ENCODE measurements around the gene SAMD11.
"Not testable (repeated sequence)": the region's sequence is repeated elsewhere in the genome, so short reads cannot be mapped to it uniquely, and the experiment has no call there.

The SAMD11 gene, protein sequence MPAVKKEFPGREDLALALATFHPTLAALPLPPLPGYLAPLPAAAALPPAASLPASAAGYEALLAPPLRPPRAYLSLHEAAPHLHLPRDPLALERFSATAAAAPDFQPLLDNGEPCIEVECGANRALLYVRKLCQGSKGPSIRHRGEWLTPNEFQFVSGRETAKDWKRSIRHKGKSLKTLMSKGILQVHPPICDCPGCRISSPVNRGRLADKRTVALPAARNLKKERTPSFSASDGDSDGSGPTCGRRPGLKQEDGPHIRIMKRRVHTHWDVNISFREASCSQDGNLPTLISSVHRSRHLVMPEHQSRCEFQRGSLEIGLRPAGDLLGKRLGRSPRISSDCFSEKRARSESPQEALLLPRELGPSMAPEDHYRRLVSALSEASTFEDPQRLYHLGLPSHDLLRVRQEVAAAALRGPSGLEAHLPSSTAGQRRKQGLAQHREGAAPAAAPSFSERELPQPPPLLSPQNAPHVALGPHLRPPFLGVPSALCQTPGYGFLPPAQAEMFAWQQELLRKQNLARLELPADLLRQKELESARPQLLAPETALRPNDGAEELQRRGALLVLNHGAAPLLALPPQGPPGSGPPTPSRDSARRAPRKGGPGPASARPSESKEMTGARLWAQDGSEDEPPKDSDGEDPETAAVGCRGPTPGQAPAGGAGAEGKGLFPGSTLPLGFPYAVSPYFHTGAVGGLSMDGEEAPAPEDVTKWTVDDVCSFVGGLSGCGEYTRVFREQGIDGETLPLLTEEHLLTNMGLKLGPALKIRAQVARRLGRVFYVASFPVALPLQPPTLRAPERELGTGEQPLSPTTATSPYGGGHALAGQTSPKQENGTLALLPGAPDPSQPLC

DNA sequence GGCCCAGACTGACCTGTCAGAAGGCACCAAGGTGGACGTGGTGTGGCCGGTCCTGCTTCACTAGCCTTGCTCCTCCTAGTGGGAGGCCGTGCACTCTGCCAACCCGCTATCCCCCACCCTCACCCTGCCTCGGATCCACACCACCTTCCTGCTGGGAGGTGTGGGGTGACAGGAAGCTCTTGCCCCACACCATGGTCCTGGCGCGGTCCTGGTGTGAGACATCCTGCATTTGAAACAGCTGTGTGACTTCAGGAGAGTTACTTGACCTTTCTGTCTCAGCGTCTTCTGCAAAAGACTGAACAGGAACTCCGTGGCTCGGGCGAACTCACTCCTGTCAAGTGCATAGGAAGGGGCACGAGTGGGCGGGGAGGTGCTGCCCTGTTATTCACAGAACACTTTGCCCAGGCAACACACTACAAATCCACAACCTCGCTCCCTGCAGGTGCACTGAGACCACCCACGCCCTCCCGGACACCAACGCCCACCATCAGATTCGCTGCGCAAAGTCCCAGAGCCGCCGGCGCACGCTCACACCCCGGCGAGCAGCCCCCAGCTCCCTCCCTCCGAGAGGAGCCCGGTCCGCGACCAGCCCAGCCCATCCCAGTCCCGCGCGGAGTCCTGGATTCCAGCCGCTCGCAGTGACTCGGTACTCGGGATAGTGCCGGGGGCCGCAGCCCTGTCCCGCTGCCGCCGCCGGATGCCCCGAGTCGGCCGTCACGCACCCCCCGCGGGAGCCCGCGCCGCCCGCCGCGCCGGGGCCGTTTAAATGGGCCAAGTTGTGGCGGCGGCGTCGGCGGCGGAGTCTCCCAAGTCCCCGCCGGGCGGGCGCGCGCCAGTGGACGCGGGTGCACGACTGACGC is at the start of gene SAMD11:
Gene SAMD11 (plus strand): TSS at position 793 of the 860 bp plus-strand sequence. CDS start 509 bp downstream, outside the sequence.
- peak within 1 kb of the TSS; percentile 56 for H3K4me3 ChIP-seq (ENCODE audit: low read length)
- no peak for DNase-seq (ENCODE audit: low read depth)
- TF ChIP-seq, protein P1, sequence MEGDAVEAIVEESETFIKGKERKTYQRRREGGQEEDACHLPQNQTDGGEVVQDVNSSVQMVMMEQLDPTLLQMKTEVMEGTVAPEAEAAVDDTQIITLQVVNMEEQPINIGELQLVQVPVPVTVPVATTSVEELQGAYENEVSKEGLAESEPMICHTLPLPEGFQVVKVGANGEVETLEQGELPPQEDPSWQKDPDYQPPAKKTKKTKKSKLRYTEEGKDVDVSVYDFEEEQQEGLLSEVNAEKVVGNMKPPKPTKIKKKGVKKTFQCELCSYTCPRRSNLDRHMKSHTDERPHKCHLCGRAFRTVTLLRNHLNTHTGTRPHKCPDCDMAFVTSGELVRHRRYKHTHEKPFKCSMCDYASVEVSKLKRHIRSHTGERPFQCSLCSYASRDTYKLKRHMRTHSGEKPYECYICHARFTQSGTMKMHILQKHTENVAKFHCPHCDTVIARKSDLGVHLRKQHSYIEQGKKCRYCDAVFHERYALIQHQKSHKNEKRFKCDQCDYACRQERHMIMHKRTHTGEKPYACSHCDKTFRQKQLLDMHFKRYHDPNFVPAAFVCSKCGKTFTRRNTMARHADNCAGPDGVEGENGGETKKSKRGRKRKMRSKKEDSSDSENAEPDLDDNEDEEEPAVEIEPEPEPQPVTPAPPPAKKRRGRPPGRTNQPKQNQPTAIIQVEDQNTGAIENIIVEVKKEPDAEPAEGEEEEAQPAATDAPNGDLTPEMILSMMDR (conservative IDR thresholded peaks at IDR 0.05; ENCODE audit: low read depth, low read length) = peak; percentile 14

- DNase-seq (ENCODE audit: low read depth); H3K4me3 ChIP-seq (ENCODE audit: low read length): not testable (repeated sequence)
Measured at GRCh38 chr1:876428-877208, 47.1 kb upstream of the SAMD11 start.

DNA sequence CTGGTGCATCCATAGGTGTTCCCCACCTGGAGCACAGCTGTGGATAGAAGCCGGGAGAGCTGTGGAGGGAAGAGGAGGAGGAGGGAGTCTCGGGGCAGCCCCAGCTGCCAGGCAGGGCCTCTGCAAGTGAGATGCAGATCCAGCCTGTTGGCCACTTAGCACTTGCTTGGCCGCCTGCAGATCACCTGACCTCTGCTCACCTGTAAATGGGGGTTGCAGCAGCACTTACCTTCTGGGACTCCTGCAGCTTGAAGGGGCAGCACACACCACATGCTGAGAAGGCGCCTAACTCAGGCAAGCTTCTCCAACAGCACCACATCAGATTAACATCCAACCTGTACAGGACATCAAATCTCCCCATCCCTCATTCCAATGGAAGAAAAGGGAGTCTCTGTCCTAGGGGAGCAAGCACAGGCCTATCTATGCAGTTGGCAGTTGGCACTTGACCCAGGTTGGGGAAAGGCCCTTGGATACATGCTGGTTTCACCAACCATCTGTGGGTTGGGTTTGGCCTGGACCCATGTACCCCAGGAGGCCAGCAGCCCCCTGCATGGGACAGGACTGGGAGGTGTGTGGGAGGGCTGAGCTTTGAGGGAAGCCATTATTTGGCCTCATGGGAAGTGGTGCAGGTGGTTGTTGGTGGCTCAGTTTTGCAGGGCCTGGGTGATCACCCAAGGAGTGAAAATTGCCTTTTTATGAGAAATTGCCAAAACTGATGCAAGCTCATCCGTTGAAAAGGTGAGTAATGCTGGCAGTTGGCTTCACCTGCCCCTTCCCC is 46.3 kb upstream of the SAMD11 start:
- H3K4me3 ChIP-seq (ENCODE audit: low read length); DNase-seq (ENCODE audit: low read depth): not testable (repeated sequence)

DNA sequence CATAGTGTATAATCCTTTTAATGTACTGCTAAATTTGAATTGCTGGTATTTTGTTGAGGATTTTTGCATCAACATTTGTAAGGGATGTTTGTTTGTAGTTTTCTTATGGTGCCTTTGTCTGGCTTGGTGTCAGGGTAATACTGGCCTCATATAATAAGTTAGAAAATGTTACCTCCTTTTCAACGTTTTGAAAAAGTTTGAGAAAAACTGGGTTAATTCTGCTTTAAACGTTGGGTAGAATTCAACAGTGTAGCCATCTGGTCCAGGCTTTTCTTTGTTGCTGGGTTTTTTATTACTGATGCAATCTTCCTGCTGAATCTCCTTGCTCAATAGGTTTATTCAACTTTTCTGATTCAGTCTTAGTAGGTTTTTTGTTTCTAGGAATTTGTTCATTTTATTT is 43.2 kb upstream of the SAMD11 start:
- DNase-seq (ENCODE audit: low read depth); H3K4me3 ChIP-seq (ENCODE audit: low read length): not testable (repeated sequence)

- not testable (repeated sequence) for DNase-seq (ENCODE audit: low read depth)
Measured at GRCh38 chr1:880915-881314, 42.8 kb upstream of the SAMD11 start.

DNA sequence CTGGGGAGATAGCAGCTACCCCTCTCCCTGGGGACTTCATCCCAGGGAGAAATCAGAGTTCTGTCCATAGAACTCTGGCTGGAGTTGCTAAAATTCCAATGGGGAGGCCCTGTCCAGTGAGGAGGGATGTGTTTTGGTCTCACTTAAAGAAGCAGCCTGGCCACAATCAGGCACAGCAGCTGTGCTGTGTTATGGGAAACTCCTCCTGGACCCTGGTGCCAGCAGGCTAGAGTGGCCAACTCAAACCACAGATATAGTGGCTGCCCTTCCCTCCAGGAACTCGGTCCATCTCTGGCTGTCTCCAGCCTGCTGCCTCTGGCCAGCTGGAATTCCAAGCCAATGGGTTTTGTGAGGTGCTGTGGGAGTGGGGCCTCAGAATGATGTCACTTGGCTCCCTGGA is 37.4 kb upstream of the SAMD11 start:
- no peak overlapping the region for H3K4me3 ChIP-seq (ENCODE audit: low read length)
- DNase-seq (ENCODE audit: low read depth) = no peak
- TF ChIP-seq, protein P1 (conservative IDR thresholded peaks at IDR 0.05; ENCODE audit: low read depth, low read length) = no peak

More at GRCh38 chr1:880915-881314, 42.8 kb upstream of the SAMD11 start:
- H3K4me3 ChIP-seq (ENCODE audit: low read length) = not testable (repeated sequence)

- TF ChIP-seq, protein P1 (conservative IDR thresholded peaks at IDR 0.05; ENCODE audit: low read depth, low read length) = no peak
- DNase-seq (ENCODE audit: low read depth) = no peak
Measured at GRCh38 chr1:886760-887159, 37.0 kb upstream of the SAMD11 start.

GRCh38 chr1:888297-888696 is 35.4 kb upstream of the SAMD11 start:
- no peak overlapping the region for H3K4me3 ChIP-seq (ENCODE audit: low read length)
- TF ChIP-seq, protein P1 (conservative IDR thresholded peaks at IDR 0.05; ENCODE audit: low read depth, low read length) = no peak
- DNase-seq (ENCODE audit: low read depth) = no peak

More at GRCh38 chr1:886760-887159, 37.0 kb upstream of the SAMD11 start:
- no peak overlapping the region for H3K4me3 ChIP-seq (ENCODE audit: low read length)

DNA sequence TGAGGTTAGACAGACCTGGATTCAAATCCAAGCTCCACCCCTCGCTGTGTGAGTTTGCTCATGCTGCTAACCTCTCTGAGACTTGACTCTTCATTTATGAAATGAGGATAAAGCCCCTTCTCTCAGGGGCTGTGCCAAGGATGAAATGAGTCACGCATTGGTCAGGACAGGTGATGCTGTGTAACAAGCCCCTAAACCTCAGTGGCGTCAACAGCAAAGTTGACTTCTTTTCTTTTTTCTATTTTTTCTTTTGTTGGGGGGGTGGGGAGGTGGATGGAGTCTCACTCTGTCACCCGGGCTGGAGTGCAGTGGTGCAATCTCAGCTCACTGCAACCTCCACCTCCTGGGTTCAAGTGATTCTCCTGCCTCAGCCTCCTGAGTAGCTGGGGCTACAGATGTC is 33.9 kb upstream of the SAMD11 start:
- H3K4me3 ChIP-seq (ENCODE audit: low read length); DNase-seq (ENCODE audit: low read depth): not testable (repeated sequence)

GRCh38 chr1:890234-890633 is 33.5 kb upstream of the SAMD11 start:
- not testable (repeated sequence) for H3K4me3 ChIP-seq (ENCODE audit: low read length); DNase-seq (ENCODE audit: low read depth)
